Measurements from ENCODE around the gene PDIA6.

DNA sequence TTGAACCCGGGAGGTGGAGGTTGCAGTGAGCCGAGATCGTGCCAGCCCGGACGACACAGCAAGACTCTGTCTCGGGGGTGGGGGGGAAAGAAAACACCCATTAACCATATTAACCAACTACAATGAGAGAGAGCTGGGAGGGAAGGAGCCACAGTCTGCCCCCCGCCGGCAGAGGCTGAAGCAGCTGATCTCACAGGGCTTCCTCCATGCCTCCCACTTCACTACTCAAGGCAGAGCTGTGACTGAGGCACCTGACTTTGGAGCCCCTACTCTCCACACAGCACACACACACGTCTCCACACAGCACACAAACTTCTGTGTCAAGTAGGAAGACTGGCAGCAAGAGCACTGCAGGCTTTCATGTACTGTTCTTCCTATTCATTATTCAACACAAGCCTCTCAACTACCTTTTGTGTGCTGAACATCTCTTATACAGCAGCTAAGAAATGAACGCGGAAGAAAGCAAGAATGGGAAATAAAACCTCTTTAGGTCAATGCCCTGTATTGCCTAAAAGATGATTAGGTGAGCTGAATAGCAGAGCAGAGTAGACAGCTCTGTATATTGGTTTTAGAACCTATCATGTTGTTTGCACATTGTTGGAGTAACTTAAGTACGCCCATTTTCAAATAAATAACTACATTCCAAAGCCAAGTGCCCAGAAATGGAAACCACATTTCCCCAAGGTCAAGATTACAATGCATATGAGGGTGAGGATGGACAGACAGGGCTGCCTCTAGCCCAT is 26.2 kb downstream of the PDIA6 start:
- TF ChIP-seq, protein P1, sequence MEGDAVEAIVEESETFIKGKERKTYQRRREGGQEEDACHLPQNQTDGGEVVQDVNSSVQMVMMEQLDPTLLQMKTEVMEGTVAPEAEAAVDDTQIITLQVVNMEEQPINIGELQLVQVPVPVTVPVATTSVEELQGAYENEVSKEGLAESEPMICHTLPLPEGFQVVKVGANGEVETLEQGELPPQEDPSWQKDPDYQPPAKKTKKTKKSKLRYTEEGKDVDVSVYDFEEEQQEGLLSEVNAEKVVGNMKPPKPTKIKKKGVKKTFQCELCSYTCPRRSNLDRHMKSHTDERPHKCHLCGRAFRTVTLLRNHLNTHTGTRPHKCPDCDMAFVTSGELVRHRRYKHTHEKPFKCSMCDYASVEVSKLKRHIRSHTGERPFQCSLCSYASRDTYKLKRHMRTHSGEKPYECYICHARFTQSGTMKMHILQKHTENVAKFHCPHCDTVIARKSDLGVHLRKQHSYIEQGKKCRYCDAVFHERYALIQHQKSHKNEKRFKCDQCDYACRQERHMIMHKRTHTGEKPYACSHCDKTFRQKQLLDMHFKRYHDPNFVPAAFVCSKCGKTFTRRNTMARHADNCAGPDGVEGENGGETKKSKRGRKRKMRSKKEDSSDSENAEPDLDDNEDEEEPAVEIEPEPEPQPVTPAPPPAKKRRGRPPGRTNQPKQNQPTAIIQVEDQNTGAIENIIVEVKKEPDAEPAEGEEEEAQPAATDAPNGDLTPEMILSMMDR (IDR thresholded peaks at IDR 0.05) = no peak
- TF ChIP-seq POLR2AphosphoS5 (IDR thresholded peaks at IDR 0.05; ENCODE audit: low read depth, low read length) = no peak
